ENCODE results near the gene C12orf76. TPM values are rescaled to one million over a fixed set of nuclear protein-coding genes. Genes with fewer than 3 reads are reported as not detected.

The C12orf76 gene
- total and polyA plus RNA-seq, 2 experiments from 2014 or later, result 14.3 to 14.5 TPM

DNA sequence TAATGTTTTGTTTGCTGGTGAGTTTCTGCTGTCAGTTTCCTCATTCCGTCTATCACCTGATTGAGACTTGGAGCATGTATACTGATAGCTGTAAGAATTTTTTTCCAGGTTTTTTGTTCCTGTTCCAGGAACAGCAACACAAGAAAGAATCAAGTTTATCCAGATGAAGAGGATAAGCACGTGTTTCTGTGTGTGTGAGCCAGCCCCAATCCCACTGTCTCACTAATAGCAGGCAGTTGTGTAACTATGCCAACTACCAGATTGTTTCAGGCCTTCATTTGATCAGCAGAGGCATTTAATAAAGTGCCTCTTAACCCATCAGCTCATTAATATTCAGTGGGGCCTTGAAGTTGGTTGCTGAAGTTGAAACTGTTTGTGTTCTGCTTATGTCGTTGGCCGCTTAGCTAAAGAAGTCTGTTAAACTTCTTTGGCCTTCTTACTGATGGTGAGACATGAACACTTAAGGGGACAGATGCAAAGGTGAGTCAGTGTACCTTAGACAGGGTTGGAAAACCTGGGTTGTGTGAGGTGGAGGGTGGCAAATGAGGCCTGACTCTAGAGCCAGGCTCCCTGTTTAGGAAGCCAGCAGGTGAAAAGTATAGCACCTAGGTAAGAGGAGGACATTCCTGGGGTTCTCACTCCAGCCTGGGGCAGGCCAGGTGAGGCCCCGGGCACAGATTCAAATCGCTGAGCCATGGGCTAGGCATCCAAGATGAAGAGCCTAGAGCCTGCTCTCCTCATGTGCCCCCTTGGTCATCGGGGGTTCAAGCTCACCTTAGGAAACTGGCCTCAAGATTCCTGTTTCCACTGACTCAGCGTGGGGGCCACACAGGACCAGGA is 45.4 kb downstream of the C12orf76 start:
- DNase-seq (ENCODE audit: low spot score), result no peak
- H3K9me2 ChIP-seq (ENCODE audit: insufficient read depth), result no peaks in the 10 kb centered on the region
- H3K4me1 ChIP-seq (ENCODE audit: insufficient read depth), result peaks cover 11% of the 10 kb centered on the region; the same call in 1 of the 2 replicates
- H3K79me2 ChIP-seq (replicated peaks; ENCODE audit: insufficient read depth), result no peaks in the 10 kb centered on the region; the same call in 1 of the 2 replicates
- Mint-ChIP-seq H3K36me3 (ENCODE audit: low read depth) (no peaks in the 10 kb centered on the region; the same call in 2 of the 3 replicates), H3K27me3 (ENCODE audit: insufficient read depth, low read depth, poor library complexity) (peaks cover 16% of the 10 kb centered on the region), H3K27ac (no peak overlapping the region), H3K4me3 (no peak overlapping the region), H3K4me1 (peaks cover 3% of the 10 kb centered on the region), H3K9me3 (no peaks in the 10 kb centered on the region)
- H4K20me1 ChIP-seq (replicated peaks; ENCODE audit: insufficient read depth), result no peaks in the 10 kb centered on the region; the same call in 1 of the 2 replicates
- no peak overlapping the region for H3K4me3 ChIP-seq
- peaks cover 19% of the 10 kb centered on the region for H3K27me3 ChIP-seq (ENCODE audit: insufficient read depth)
- H3F3A ChIP-seq (replicated peaks; ENCODE audit: low read depth), result 0 out of 2 replicates have a peak, but pooled peaks cover under 1% of the 10 kb centered on the region
- ATAC-seq, result no peak
- no peak overlapping the region for H3K4me2 ChIP-seq
- H3K36me3 ChIP-seq (ENCODE audit: insufficient read depth), result no peaks in the 10 kb centered on the region
- TF ChIP-seq, protein P1, sequence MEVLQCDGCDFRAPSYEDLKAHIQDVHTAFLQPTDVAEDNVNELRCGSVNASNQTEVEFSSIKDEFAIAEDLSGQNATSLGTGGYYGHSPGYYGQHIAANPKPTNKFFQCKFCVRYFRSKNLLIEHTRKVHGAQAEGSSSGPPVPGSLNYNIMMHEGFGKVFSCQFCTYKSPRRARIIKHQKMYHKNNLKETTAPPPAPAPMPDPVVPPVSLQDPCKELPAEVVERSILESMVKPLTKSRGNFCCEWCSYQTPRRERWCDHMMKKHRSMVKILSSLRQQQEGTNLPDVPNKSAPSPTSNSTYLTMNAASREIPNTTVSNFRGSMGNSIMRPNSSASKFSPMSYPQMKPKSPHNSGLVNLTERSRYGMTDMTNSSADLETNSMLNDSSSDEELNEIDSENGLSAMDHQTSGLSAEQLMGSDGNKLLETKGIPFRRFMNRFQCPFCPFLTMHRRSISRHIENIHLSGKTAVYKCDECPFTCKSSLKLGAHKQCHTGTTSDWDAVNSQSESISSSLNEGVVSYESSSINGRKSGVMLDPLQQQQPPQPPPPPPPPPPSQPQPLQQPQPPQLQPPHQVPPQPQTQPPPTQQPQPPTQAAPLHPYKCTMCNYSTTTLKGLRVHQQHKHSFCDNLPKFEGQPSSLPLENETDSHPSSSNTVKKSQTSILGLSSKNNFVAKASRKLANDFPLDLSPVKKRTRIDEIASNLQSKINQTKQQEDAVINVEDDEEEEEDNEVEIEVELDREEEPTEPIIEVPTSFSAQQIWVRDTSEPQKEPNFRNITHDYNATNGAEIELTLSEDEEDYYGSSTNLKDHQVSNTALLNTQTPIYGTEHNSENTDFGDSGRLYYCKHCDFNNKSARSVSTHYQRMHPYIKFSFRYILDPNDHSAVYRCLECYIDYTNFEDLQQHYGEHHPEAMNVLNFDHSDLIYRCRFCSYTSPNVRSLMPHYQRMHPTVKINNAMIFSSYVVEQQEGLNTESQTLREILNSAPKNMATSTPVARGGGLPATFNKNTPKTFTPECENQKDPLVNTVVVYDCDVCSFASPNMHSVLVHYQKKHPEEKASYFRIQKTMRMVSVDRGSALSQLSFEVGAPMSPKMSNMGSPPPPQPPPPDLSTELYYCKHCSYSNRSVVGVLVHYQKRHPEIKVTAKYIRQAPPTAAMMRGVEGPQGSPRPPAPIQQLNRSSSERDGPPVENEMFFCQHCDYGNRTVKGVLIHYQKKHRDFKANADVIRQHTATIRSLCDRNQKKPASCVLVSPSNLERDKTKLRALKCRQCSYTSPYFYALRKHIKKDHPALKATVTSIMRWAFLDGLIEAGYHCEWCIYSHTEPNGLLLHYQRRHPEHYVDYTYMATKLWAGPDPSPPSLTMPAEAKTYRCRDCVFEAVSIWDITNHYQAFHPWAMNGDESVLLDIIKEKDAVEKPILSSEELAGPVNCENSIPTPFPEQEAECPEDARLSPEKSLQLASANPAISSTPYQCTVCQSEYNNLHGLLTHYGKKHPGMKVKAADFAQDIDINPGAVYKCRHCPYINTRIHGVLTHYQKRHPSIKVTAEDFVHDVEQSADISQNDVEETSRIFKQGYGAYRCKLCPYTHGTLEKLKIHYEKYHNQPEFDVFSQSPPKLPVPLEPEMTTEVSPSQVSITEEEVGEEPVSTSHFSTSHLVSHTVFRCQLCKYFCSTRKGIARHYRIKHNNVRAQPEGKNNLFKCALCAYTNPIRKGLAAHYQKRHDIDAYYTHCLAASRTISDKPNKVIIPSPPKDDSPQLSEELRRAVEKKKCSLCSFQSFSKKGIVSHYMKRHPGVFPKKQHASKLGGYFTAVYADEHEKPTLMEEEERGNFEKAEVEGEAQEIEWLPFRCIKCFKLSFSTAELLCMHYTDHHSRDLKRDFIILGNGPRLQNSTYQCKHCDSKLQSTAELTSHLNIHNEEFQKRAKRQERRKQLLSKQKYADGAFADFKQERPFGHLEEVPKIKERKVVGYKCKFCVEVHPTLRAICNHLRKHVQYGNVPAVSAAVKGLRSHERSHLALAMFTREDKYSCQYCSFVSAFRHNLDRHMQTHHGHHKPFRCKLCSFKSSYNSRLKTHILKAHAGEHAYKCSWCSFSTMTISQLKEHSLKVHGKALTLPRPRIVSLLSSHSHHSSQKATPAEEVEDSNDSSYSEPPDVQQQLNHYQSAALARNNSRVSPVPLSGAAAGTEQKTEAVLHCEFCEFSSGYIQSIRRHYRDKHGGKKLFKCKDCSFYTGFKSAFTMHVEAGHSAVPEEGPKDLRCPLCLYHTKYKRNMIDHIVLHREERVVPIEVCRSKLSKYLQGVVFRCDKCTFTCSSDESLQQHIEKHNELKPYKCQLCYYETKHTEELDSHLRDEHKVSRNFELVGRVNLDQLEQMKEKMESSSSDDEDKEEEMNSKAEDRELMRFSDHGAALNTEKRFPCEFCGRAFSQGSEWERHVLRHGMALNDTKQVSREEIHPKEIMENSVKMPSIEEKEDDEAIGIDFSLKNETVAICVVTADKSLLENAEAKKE (CRISPR knock-in tag; IDR thresholded peaks at IDR 0.05), result no peak
- TF ChIP-seq EZH2phosphoT487 (IDR thresholded peaks at IDR 0.05; ENCODE audit: unreplicated experiment) (no peak), EZH2 (IDR thresholded peaks at IDR 0.05; ENCODE audit: low read depth, unreplicated experiment) (no peak), POLR2AphosphoS5 (IDR thresholded peaks at IDR 0.05; ENCODE audit: low read depth) (no peak), NANOG (IDR thresholded peaks at IDR 0.05; ENCODE audit: borderline replicate concordance) (no peak), STAT1 (IDR thresholded peaks at IDR 0.05; ENCODE audit: unreplicated experiment) (no peak), ZNF331 (CRISPR knock-in tag; IDR thresholded peaks at IDR 0.05; ENCODE audit: low read depth) (no peak), ZNF114 (CRISPR knock-in tag; IDR thresholded peaks at IDR 0.05) (no peak), JUNB (IDR thresholded peaks at IDR 0.05; ENCODE audit: unreplicated experiment) (no peak), CREB1 (CRISPR knock-in tag; IDR thresholded peaks at IDR 0.05; ENCODE audit: low read depth) (no peak)
- TF ChIP-seq, protein P2, sequence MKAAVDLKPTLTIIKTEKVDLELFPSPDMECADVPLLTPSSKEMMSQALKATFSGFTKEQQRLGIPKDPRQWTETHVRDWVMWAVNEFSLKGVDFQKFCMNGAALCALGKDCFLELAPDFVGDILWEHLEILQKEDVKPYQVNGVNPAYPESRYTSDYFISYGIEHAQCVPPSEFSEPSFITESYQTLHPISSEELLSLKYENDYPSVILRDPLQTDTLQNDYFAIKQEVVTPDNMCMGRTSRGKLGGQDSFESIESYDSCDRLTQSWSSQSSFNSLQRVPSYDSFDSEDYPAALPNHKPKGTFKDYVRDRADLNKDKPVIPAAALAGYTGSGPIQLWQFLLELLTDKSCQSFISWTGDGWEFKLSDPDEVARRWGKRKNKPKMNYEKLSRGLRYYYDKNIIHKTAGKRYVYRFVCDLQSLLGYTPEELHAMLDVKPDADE (IDR thresholded peaks at IDR 0.05), result no peak
- TF ChIP-seq, protein P3, sequence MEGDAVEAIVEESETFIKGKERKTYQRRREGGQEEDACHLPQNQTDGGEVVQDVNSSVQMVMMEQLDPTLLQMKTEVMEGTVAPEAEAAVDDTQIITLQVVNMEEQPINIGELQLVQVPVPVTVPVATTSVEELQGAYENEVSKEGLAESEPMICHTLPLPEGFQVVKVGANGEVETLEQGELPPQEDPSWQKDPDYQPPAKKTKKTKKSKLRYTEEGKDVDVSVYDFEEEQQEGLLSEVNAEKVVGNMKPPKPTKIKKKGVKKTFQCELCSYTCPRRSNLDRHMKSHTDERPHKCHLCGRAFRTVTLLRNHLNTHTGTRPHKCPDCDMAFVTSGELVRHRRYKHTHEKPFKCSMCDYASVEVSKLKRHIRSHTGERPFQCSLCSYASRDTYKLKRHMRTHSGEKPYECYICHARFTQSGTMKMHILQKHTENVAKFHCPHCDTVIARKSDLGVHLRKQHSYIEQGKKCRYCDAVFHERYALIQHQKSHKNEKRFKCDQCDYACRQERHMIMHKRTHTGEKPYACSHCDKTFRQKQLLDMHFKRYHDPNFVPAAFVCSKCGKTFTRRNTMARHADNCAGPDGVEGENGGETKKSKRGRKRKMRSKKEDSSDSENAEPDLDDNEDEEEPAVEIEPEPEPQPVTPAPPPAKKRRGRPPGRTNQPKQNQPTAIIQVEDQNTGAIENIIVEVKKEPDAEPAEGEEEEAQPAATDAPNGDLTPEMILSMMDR (conservative IDR thresholded peaks at IDR 0.05; ENCODE audit: low read depth in 2 of 2), result no peak
- TF ChIP-seq, protein P4, sequence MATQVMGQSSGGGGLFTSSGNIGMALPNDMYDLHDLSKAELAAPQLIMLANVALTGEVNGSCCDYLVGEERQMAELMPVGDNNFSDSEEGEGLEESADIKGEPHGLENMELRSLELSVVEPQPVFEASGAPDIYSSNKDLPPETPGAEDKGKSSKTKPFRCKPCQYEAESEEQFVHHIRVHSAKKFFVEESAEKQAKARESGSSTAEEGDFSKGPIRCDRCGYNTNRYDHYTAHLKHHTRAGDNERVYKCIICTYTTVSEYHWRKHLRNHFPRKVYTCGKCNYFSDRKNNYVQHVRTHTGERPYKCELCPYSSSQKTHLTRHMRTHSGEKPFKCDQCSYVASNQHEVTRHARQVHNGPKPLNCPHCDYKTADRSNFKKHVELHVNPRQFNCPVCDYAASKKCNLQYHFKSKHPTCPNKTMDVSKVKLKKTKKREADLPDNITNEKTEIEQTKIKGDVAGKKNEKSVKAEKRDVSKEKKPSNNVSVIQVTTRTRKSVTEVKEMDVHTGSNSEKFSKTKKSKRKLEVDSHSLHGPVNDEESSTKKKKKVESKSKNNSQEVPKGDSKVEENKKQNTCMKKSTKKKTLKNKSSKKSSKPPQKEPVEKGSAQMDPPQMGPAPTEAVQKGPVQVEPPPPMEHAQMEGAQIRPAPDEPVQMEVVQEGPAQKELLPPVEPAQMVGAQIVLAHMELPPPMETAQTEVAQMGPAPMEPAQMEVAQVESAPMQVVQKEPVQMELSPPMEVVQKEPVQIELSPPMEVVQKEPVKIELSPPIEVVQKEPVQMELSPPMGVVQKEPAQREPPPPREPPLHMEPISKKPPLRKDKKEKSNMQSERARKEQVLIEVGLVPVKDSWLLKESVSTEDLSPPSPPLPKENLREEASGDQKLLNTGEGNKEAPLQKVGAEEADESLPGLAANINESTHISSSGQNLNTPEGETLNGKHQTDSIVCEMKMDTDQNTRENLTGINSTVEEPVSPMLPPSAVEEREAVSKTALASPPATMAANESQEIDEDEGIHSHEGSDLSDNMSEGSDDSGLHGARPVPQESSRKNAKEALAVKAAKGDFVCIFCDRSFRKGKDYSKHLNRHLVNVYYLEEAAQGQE (IDR thresholded peaks at IDR 0.05; ENCODE audit: unreplicated experiment), result no peak
- H2AFZ ChIP-seq, result no peak overlapping the region
- H3K27ac ChIP-seq (ENCODE audit: low read depth), result no peak overlapping the region

All from GM23338 (cell line).